GM12872 (cell line): ENCODE measurements around the gene ARIH2.
A peak's percentile ranks its signal among the peaks of the same experiment; 100 is the strongest.

Experiments used
- TF ChIP-seq, protein P1 (sequence below): IDR thresholded peaks from 3 replicates; pipeline ENCODE4 v1.5.1; 2011; ENCODE audit warnings: low read depth, mild to moderate bottlenecking, low read length, moderate library complexity; ENCODE audit not compliant: insufficient read depth

ARIH2 gene

DNA sequence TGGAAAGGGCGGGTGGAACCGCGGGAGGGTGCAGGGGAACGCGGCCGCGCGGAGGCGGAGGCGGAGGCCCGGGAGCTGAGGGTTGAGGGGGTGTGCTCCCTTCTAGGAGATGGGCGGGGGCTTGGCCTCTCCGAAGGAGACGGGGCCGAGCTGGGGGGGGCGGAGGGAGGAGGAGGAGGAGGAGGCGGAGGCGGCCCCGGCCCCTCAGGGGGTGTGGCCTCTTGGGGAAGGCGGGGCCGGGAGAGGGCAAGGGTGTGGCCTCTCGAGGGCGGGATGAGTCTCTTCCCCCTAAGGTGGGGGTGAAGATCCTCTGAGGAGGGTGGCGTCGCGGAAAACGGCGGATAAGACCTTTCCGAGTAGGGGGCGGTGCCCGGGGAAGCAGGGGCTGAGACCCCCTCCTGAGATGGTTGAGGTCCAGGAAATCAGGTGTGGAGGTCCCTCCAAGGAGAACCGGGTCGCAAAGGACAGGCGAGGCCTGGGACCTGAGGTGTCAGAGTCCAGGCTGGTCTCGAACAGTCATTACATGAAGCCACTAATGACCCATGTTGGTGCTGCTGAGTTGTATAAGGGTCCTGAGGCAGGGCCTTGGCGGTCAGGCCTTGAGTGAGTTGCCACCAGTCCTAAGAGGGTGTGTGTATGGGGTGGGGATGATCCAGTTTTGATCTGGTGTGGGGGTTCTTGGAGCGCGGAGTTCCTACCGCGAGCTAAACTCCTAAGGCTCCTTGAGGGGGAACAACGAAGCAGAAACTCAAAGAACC lies 89.3 kb downstream of the ARIH2 start:
- TF ChIP-seq, protein P1, sequence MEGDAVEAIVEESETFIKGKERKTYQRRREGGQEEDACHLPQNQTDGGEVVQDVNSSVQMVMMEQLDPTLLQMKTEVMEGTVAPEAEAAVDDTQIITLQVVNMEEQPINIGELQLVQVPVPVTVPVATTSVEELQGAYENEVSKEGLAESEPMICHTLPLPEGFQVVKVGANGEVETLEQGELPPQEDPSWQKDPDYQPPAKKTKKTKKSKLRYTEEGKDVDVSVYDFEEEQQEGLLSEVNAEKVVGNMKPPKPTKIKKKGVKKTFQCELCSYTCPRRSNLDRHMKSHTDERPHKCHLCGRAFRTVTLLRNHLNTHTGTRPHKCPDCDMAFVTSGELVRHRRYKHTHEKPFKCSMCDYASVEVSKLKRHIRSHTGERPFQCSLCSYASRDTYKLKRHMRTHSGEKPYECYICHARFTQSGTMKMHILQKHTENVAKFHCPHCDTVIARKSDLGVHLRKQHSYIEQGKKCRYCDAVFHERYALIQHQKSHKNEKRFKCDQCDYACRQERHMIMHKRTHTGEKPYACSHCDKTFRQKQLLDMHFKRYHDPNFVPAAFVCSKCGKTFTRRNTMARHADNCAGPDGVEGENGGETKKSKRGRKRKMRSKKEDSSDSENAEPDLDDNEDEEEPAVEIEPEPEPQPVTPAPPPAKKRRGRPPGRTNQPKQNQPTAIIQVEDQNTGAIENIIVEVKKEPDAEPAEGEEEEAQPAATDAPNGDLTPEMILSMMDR: no peak

DNA sequence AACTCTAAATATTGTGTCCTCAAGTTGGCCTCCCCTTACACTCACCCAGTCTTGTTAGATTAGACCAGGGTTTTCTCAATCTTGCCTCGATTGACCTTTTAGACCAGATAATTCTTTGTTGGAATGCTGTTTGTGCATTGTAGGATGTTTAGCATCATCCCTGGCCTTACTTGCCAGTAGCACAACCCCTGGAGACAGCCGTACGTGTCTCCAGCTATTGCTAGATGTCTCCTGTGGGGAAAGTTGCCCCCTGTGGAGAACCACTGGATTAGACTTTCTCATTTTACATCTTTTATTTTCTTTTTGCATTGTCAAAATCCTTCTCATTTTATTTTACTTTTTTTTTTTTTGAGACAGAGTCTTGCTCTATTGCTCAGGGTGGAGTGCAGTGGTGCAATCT lies 90.8 kb downstream of the ARIH2 start:
- TF ChIP-seq, protein P1: no peak

DNA sequence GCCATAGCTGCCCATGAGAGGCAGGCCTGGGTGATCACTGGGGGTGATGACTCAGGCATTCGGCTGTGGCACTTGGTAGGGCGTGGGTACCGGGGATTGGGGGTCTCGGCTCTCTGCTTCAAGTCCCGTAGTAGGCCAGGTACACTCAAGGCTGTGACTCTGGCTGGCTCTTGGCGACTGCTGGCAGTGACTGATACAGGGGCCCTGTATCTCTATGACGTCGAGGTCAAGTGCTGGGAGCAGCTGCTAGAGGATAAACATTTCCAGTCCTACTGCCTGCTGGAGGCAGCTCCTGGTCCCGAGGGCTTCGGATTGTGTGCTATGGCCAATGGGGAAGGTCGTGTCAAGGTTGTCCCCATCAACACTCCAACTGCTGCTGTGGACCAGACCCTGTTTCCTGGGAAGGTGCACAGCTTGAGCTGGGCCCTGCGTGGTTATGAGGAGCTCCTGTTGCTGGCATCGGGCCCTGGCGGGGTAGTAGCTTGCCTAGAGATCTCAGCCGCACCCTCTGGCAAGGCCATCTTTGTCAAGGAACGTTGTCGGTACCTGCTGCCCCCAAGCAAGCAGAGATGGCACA lies 93.9 kb downstream of the ARIH2 start:
- TF ChIP-seq, protein P1: no peak

DNA sequence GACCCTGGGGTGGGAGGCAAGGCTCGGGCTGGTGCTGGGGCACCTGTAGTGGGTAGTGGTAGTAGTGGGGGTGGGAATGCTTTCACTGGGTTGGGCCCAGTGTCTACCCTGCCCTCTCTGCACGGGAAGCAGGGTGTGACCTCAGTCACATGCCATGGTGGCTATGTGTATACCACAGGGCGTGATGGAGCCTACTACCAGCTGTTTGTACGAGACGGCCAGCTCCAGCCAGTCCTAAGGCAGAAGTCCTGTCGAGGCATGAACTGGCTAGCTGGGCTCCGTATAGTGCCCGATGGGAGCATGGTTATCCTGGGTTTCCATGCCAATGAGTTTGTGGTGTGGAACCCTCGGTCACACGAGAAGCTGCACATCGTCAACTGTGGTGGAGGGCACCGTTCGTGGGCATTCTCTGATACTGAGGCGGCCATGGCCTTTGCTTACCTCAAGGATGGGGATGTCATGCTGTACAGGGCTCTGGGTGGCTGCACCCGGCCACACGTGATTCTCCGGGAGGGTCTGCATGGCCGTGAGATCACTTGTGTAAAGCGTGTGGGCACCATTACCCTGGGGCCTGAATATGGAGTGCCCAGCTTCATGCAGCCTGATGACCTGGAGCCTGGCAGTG lies 94.6 kb downstream of the ARIH2 start:
- TF ChIP-seq, protein P1: no peak

DNA sequence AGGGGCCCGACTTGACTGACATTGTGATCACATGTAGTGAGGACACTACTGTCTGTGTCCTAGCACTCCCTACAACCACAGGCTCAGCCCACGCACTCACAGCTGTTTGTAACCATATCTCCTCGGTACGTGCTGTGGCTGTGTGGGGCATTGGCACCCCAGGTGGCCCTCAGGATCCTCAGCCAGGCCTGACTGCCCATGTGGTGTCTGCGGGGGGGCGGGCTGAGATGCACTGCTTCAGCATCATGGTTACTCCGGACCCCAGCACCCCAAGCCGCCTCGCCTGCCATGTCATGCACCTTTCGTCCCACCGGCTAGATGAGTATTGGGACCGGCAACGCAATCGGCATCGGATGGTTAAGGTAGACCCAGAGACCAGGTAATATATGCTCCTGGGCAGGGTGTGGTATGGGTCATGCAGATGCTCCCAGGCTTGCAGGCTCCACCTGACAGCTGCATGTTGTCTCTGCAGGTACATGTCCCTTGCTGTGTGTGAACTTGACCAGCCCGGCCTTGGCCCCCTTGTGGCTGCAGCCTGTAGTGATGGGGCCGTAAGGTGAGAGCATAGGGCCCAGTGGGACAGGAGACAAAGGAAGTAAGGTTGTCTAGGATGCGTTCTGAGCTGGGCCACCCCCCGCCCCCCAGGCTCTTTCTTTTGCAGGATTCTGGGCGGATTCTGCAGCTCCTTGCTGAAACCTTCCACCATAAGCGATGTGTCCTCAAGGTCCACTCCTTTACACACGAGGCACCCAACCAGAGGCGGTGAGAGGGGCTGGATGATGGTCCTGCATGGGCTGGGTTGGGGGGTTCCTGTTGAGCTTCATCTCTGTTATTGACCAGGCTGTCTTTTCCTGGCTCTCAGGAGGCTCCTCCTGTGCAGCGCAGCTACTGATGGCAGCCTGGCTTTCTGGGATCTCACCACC lies 95.4 kb downstream of the ARIH2 start:
- TF ChIP-seq, protein P1: peak; percentile 84

DNA sequence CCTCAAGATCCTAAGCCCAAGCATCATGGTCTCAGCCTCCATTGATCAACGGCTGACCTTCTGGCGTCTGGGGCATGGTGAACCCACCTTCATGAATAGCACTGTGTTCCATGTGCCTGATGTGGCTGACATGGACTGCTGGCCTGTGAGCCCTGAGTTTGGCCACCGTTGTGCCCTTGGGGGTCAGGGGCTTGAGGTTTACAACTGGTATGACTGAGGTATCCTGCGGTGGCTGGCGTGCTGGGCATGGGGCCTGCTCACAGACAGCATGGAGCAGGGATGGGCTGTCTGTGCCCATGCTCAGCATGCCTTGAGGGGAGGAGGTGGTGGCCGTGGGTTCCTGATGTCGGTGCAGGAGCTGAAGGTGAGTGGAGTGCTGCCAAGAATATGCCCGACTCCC lies 96.4 kb downstream of the ARIH2 start:
- TF ChIP-seq, protein P1: no peak

DNA sequence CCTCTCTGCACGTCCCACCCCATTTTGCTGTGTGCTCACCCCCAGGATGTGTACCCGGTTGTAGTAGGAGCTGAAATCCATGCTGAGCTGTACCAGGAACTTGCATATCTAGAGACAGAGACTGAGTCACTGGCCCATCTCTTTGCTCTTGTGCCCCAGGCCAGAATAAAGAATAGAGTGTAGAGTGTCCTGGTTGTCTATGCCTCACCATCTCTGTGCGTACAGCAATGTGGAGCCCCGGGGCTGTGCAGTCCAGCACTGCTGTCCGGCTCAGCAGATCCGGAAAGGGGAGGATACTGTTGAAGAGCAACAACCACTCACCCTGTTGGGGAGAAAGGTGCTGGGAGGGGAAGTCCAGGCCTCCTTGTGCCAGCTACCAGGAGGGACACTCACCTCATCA lies 97.1 kb downstream of the ARIH2 start:
- TF ChIP-seq, protein P1: no peak
